ENCODE measurements around the gene CDH3. TPM values are rescaled to one million over a fixed set of nuclear protein-coding genes. Genes with fewer than 3 reads are reported as not detected.

The CDH3 gene
- total and polyA plus RNA-seq, 10 of the 15 experiments (the other 5 are each of a cell fraction or from before 2014, with no cell fraction given), result 0.05 to 0.44 (median 0.12) TPM; not detected in 5

GRCh38 chr16:68645494-68646388, 631 bp downstream of the CDH3 start:
- 41% methylated on average over 59 of the region's 66 CpGs for WGBS (ENCODE audit: insufficient coverage, insufficient replicate concordance, low lambda C conversion rate, missing lambda C conversion rate)
- Histone ChIP-seq H3K27me3 (replicated peaks in 1 of 2; ENCODE audit: control insufficient read depth in 2 of 2, insufficient read depth in 2 of 2, low read length in 1 of 2) (peaks cover 9 to 16% of the 10 kb centered on the region in 2 experiments), H3K4me3 (no peak overlapping the region), H3K4me1 (ENCODE audit: control insufficient read depth, insufficient read depth, low read length) (no peaks in the 10 kb centered on the region), H3K36me3 (ENCODE audit: control insufficient read depth in 2 of 2, insufficient read depth in 2 of 2, low read length in 1 of 2) (no peaks in the 10 kb centered on the region), H3K9me3 (replicated peaks; ENCODE audit: control insufficient read depth, insufficient read depth, low read length) (no peaks in the 10 kb centered on the region; the same call in 2 of the 3 replicates), H3K9ac (ENCODE audit: control insufficient read depth, insufficient read depth, low read length) (no peak overlapping the region), H3K27ac (ENCODE audit: control insufficient read depth, insufficient read depth) (no peak overlapping the region), H3K79me2 (ENCODE audit: control insufficient read depth, insufficient read depth, low read length) (no peaks in the 10 kb centered on the region), H3K4me2 (ENCODE audit: control insufficient read depth, insufficient read depth) (no peak overlapping the region), H4K20me1 (ENCODE audit: control insufficient read depth, insufficient read depth) (no peaks in the 10 kb centered on the region), H2AFZ (ENCODE audit: control insufficient read depth, low read depth, low read length) (no peak overlapping the region)
- ChIA-PET POLR2A (no interaction called here), RAD21 (ENCODE audit: unreplicated experiment) (no interaction called here), SMC1A (ENCODE audit: uncharacterized antibody, unreplicated experiment) (no interaction called here), CTCF (no interaction called here)
- DNase-seq (ENCODE audit: low read depth, low spot score), result no peak
- no TSS peak for BruUV-seq (replicated peaks)
- in situ Hi-C loops (cut with MboI), result no loop called here
- ATAC-seq, result peak; percentile 34; the same call in 2 of the 3 replicates
- intact Hi-C loops (cut with micrococcal nuclease; ENCODE audit: unreplicated experiment), result no loop called here
- FAIRE-seq, result no peak
- TF ChIP-seq USF1 (IDR thresholded peaks at IDR 0.05; ENCODE audit: borderline replicate concordance, extremely low read length, insufficient read depth, low read depth, low read length) (peak; percentile 16), EP300 (IDR thresholded peaks at IDR 0.05; ENCODE audit: borderline replicate concordance in 1 of 2, control insufficient read depth in 1 of 2, low read depth in 2 of 2, low read length in 2 of 2) (no peak)
